IMR-90 (cell line): ENCODE data around the gene TMEM145. TPM values are rescaled to one million over a fixed set of nuclear protein-coding genes. Genes with fewer than 3 reads are reported as not detected.
"Not testable (repeated sequence)": the region's sequence is repeated elsewhere in the genome, so short reads cannot be mapped to it uniquely, and the experiment has no call there.

ENCODE experiments used
- ATAC-seq: fragments of 200-7000 bp; cut with Tn5 transposase; 2 replicates; pipeline ENCODE4 v1.9.1; 2020; ENCODE audit warnings: low read depth, mild to moderate bottlenecking, moderate library complexity
- BruUV-seq: library from RNA; stranded (reverse); fragments of 400-500 nt; replicated peaks from 2 replicates; lab custom pipeline; 2021; lab: Mats Ljungman, UMichigan
- CTCF ChIA-PET: fragments of 300-600 bp; formaldehyde crosslinking; extraction: SDS; loops from one replicate; lab custom pipeline; 2021; ENCODE audit warnings: antibody characterized with exemption; lab: Yijun Ruan, JAX
- POLR2A ChIA-PET: fragments of 300-600 bp; sonication (Branson Sonifier 250); formaldehyde crosslinking; loops from one replicate; lab custom pipeline; 2022; ENCODE audit warnings: antibody characterized with exemption; ENCODE audit not compliant: unreplicated experiment; lab: Charles Lee
- DNase-seq: peaks from one replicate; pipeline ENCODE4 v3.0.0; 2013
- H2AFZ ChIP-seq: replicated peaks from 2 replicates; pipeline ENCODE3; 2013; ENCODE audit warnings: low read length, mild to moderate bottlenecking; ENCODE audit not compliant: poor library complexity
- H2AK5ac ChIP-seq: 2 replicates; pipeline ENCODE4 v1.6.1; 2013; ENCODE audit warnings: low read depth, low read length, inconsistent platforms
- H2AK9ac ChIP-seq: replicated peaks from 2 replicates; pipeline ENCODE3; 2013; ENCODE audit warnings: mild to moderate bottlenecking, low read depth, low read length, moderate library complexity; ENCODE audit not compliant: poor library complexity
- H2BK120ac ChIP-seq: 2 replicates; pipeline ENCODE4 v1.6.1; 2013; ENCODE audit warnings: low read depth, low read length, inconsistent platforms
- H2BK15ac ChIP-seq: 3 replicates; pipeline ENCODE4 v1.6.1; 2013; ENCODE audit warnings: low read depth, low read length, inconsistent platforms
- H2BK20ac ChIP-seq: 2 replicates; pipeline ENCODE4 v1.6.1; 2013; ENCODE audit warnings: low read depth, mild to moderate bottlenecking, inconsistent platforms, low read length, moderate library complexity
- H2BK5ac ChIP-seq: 2 replicates; pipeline ENCODE4 v1.6.1; 2013; ENCODE audit warnings: mild to moderate bottlenecking, low read depth, low read length, inconsistent platforms; ENCODE audit not compliant: poor library complexity, severe bottlenecking
- H3K14ac ChIP-seq: replicated peaks from 2 replicates; pipeline ENCODE4 v1.6.1; 2013; ENCODE audit warnings: low read depth, low read length, inconsistent platforms
- H3K18ac ChIP-seq: 2 replicates; pipeline ENCODE4 v1.6.1; 2013; ENCODE audit warnings: low read depth, low read length, control low read depth
- H3K23ac ChIP-seq: 2 replicates; pipeline ENCODE4 v1.6.1; 2013; ENCODE audit warnings: low read depth, low read length, inconsistent platforms
- H3K27ac ChIP-seq: 2 replicates; pipeline ENCODE4 v1.5.1; 2013; ENCODE audit warnings: mild to moderate bottlenecking, control low read depth, low read length; ENCODE audit not compliant: insufficient read depth
- H3K27me3 ChIP-seq: 2 replicates; pipeline ENCODE4 v1.6.1; 2013; ENCODE audit warnings: low read length; ENCODE audit not compliant: control insufficient read depth, insufficient read depth
- H3K36me3 ChIP-seq: 2 replicates; pipeline ENCODE4 v1.6.1; 2013; ENCODE audit warnings: low read length, mixed read lengths; ENCODE audit not compliant: control insufficient read depth, insufficient read depth
- H3K4ac ChIP-seq: 2 replicates; pipeline ENCODE4 v1.6.1; 2013; ENCODE audit warnings: low read depth, low read length, inconsistent platforms
- H3K4me1 ChIP-seq: 2 replicates; pipeline ENCODE4 v1.6.1; 2013; ENCODE audit warnings: low read length, mixed read lengths; ENCODE audit not compliant: control insufficient read depth, insufficient read depth
- H3K4me2 ChIP-seq: 2 replicates; pipeline ENCODE4 v1.6.1; 2013; ENCODE audit warnings: low read depth, mild to moderate bottlenecking, control low read depth, low read length, moderate library complexity
- H3K4me3 ChIP-seq: 2 replicates; pipeline ENCODE4 v1.5.1; 2013; ENCODE audit warnings: low read depth, mild to moderate bottlenecking, control low read depth, low read length, moderate library complexity; ENCODE audit not compliant: insufficient read depth
- H3K56ac ChIP-seq: 2 replicates; pipeline ENCODE4 v1.6.1; 2013; ENCODE audit warnings: low read length, inconsistent platforms; ENCODE audit not compliant: insufficient read depth; ENCODE audit errors: extremely low read depth
- H3K79me1 ChIP-seq, 2 experiments: 2 replicates each; pipeline ENCODE4 v1.6.1; 2013; ENCODE audit warnings: low read length in 2 of 2, inconsistent platforms in 1 of 2, low read depth in 1 of 2
- H3K9ac ChIP-seq: 2 replicates; pipeline ENCODE4 v1.6.1; 2013; ENCODE audit warnings: low read depth, low read length, control low read depth
- H3K9me1 ChIP-seq: 2 replicates; pipeline ENCODE4 v1.6.1; 2013; ENCODE audit warnings: low read length, inconsistent platforms; ENCODE audit not compliant: insufficient read depth
- H3K9me3 ChIP-seq: 2 replicates; pipeline ENCODE4 v1.6.1; 2013; ENCODE audit warnings: low read length; ENCODE audit not compliant: control insufficient read depth, insufficient read depth
- H4K20me1 ChIP-seq: 2 replicates; pipeline ENCODE4 v1.6.1; 2013; ENCODE audit warnings: low read length, inconsistent platforms; ENCODE audit not compliant: insufficient read depth
- H4K5ac ChIP-seq: 2 replicates; pipeline ENCODE4 v1.6.1; 2013; ENCODE audit warnings: mild to moderate bottlenecking, low read depth, low read length, control low read depth
- H4K8ac ChIP-seq, 2 experiments: 2 replicates each; pipeline ENCODE4 v1.6.1; 2013; ENCODE audit warnings: low read depth in 2 of 2, low read length in 2 of 2, control low read depth in 1 of 2, inconsistent platforms in 1 of 2
- H4K91ac ChIP-seq: 2 replicates; pipeline ENCODE4 v1.6.1; 2013; ENCODE audit warnings: low read depth, low read length, inconsistent platforms; ENCODE audit not compliant: insufficient read depth
- WGBS, 2 experiments: methylation state at CpG; one replicate each; pipeline versions ENCODE4 v1.1.5 to v1.1.7; 2013; ENCODE audit warnings: missing lambda C conversion rate in 2 of 2; ENCODE audit not compliant: insufficient read length in 1 of 2; ENCODE audit errors: extremely low coverage in 2 of 2; 5-methylcytosine and 5-hydroxymethylcytosine counted together
- dilution Hi-C: fragments of 300-500 bp; cut with HindIII; formaldehyde crosslinking; loops from one replicate; pipeline ENCODE4 v1.14.3; 2018; ENCODE audit warnings: low sequenced_read_pairs; ENCODE audit not compliant: unreplicated experiment
- in situ Hi-C: fragments of 300-500 bp; cut with MboI; formaldehyde crosslinking; loops from 3 replicates; pipeline ENCODE4 v1.14.3; 2019; ENCODE audit warnings: low sequenced_read_pairs, inconsistent platforms, mixed read lengths
- intact Hi-C: fragments of 100-400 bp; cut with micrococcal nuclease; formaldehyde crosslinking; loops from 2 replicates; pipeline ENCODE4 v1.10.0; 2022
- polyA plus RNA-seq, 3 experiments: library from polyadenylated mRNA; depleted of rRNA; stranded (reverse); fragments of >200 nt; gene quantifications; 2 replicates each; pipeline ENCODE4 v1.2.3, GENCODE V29; 2012; ENCODE audit warnings: low replicate concordance in 1 of 3
- total RNA-seq: library from RNA; depleted of rRNA; stranded (reverse); fragments of >200 nt; gene quantifications from 2 replicates; pipeline ENCODE4 v1.2.3, GENCODE V29; 2012

TMEM145 gene
- total and polyA plus RNA-seq, 2 of the 4 experiments (the other 2 are of a cell fraction): under 0.01 to 0.41 TPM

- POLR2A ChIA-PET: not testable (repeated sequence)
- CTCF ChIA-PET: interaction anchor here (1.0 kb wide), 1 partner anchor 8 kb away, joined by 4 read pairs; no protein-coding TSS in a partner anchor
Measured at GRCh38 chr19:42339126-42339860, 26.2 kb downstream of the TMEM145 start.

GRCh38 chr19:42339922-42340321 is 26.8 kb downstream of the TMEM145 start:
- H3K18ac ChIP-seq, H3K79me1 ChIP-seq, POLR2A ChIA-PET, H2AFZ ChIP-seq, H3K56ac ChIP-seq, H3K4me3 ChIP-seq, H4K20me1 ChIP-seq, H3K9me3 ChIP-seq, H2AK5ac ChIP-seq, H3K4ac ChIP-seq, H4K8ac ChIP-seq, in situ Hi-C loops, H2BK20ac ChIP-seq, H3K9me1 ChIP-seq, intact Hi-C loops, H2BK5ac ChIP-seq, H2BK120ac ChIP-seq, H3K14ac ChIP-seq, CTCF ChIA-PET, DNase-seq, H3K27ac ChIP-seq, H2AK9ac ChIP-seq, H2BK15ac ChIP-seq, BruUV-seq, H3K4me2 ChIP-seq, dilution Hi-C loops, H3K23ac ChIP-seq, H4K91ac ChIP-seq, H4K5ac ChIP-seq, H3K27me3 ChIP-seq, ATAC-seq, H3K9ac ChIP-seq, H3K4me1 ChIP-seq: not testable (repeated sequence)
- H3K36me3 ChIP-seq: peaks cover 32% of the 10 kb centered on the region
- WGBS, 2 experiments: 100% methylated on average over 1 of the region's 4 CpGs; no CpG with 5 or more reads in 1 of the 2 experiments

More at GRCh38 chr19:42339126-42339860, 26.2 kb downstream of the TMEM145 start:
- H3K14ac ChIP-seq, H3K4ac ChIP-seq, H2BK120ac ChIP-seq, H3K18ac ChIP-seq, H3K4me3 ChIP-seq, H3K9ac ChIP-seq, H3K23ac ChIP-seq, H2AFZ ChIP-seq, H3K4me1 ChIP-seq, H2BK5ac ChIP-seq, H4K8ac ChIP-seq, in situ Hi-C loops, H3K56ac ChIP-seq, H3K9me3 ChIP-seq, dilution Hi-C loops, H3K4me2 ChIP-seq, H3K79me1 ChIP-seq, BruUV-seq, DNase-seq, intact Hi-C loops, H2AK5ac ChIP-seq, H2BK15ac ChIP-seq, H2AK9ac ChIP-seq, ATAC-seq, H4K20me1 ChIP-seq, H2BK20ac ChIP-seq, H4K91ac ChIP-seq, H3K27me3 ChIP-seq, H4K5ac ChIP-seq, H3K27ac ChIP-seq, H3K9me1 ChIP-seq: not testable (repeated sequence)
- WGBS, 2 experiments: no CpG with 5 or more reads among the region's 7 CpGs
- peaks cover 27% of the 10 kb centered on the region for H3K36me3 ChIP-seq
